CD4-positive, alpha-beta T cell treated with Interleukin-15 for 1 hour (primary cell): Measurements from ENCODE around the gene SLC35A2.
A peak's percentile ranks its signal among the peaks of the same experiment; 100 is the strongest.

Experiments used
- DNase-seq: peaks from one replicate; pipeline ENCODE4 v3.0.0-alpha.2; 2020

Gene SLC35A2

DNA sequence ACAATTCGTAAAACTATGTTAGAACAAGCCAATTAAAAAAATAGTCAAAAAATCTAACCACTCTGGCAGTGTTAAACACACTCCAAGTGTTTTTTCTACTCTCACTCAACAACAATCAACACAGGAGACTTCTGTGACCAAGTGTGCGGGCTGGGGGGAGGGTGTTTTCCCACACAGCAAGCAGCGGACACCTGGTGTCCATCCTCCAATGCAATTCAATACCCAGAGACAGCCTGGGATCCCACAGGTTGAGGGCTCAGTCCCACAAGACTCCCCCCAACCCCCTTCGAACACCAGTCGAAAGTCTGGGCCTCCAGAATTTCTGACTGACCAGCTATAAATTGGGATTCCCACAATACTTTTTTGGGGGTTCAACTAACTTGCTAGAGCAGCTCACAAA is 15.7 kb upstream of the SLC35A2 start:
- DNase-seq = no peak

GRCh38 chrX:48924270-48924669 is 12.8 kb upstream of the SLC35A2 start:
- no peak for DNase-seq

DNA sequence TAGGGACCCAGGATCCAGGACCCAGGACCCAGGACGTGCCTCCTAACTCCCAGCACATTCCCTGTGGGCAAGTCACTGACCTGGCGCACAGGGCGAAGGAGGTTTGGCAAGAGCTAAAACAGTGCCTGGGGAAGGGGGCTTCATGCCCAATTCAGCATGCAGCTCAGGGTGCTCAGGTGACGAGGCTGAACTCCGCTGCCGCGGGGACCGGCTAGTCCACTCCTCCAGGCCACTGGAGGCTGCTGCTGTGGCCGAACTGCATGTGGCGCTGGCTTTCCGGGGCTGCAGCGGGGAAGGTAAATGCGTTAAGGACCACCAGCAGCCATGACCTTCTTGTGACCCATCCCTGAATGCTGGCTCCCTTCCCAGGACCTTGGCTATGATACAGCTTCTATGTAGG is 12.3 kb upstream of the SLC35A2 start:
- DNase-seq = no peak

GRCh38 chrX:48920718-48921104 is 9.3 kb upstream of the SLC35A2 start:
- DNase-seq = no peak

- no peak for DNase-seq
These were observed 8.7 kb upstream of the SLC35A2 start for GRCh38 chrX:48919947-48920717.

- no peak for DNase-seq
These were observed 8.0 kb upstream of the SLC35A2 start for GRCh38 chrX:48919360-48919841.

- peak; percentile 97 for DNase-seq
These were observed 7.3 kb upstream of the SLC35A2 start, which contains the start of gene PIM2 for GRCh38 chrX:48918643-48919340. Gene PIM2, minus strand, starts transcription at chrX:48919024. Its CDS starts 190 bp downstream, at chrX:48918834.

DNA sequence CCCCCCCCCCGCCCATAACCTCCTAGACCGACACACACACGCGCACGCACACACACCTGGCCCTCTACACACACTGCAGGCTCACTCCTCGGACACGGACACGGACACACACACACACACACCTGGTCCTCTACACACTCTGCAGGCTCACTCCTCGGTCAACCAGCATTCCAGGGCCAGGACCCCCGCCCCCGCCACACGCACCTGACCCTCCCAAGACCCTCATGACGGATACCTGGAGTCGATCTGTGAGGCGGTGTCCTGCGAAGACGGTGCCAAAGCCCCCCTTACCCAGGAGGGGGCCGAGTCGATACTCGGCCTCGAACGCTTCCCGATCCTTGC is 6.8 kb upstream of the SLC35A2 start:
- no peak for DNase-seq

- peak; percentile 94 for DNase-seq
These were observed 5.9 kb upstream of the SLC35A2 start for GRCh38 chrX:48917139-48918001.

DNA sequence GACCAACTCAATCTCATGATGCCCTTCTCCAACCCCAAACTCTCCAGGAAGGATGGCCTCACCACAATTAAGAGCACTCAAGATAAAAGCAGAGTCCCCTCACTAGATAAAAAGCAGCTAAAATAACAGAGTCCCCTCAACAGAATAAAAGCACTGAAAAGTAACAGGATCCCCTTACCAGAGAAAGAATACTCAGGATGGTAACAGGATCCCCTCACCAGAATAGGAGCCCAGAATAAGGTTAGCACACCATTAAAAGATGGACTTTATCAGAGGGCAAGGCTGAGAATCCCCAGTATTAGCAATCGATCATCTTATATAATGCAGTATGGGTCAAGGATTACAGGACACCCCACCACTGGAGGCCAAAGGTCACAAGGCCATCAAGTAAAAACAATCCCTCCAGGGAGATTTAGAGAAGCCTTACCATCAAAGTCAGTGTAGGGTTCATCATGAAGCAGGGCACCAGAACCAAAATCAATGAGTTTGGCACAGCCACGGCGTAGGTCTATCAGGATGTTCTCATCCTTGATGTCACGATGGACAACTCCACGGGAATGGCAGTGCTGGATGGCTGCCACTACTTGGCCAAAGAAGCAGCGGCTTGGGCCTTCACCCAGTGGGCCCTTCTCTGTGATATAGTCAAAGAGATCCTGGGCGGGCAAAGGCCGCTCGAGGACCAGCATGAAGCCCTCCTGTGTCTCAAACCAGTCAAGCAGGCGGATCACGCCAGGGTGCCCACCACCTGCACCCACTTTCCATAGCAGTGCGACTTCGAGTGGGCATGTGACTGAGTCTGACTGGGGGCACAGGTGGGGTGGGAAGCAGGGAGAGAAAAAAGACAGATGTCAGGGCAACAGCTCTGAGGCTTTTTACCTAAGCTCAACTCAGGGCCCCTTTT is 3.4 kb upstream of the SLC35A2 start:
- no peak for DNase-seq

GRCh38 chrX:48913605-48914366 is 2.3 kb upstream of the SLC35A2 start:
- no peak for DNase-seq

- no peak for DNase-seq
These were observed 477 bp downstream of the SLC35A2 start for GRCh38 chrX:48910926-48911411.

DNA sequence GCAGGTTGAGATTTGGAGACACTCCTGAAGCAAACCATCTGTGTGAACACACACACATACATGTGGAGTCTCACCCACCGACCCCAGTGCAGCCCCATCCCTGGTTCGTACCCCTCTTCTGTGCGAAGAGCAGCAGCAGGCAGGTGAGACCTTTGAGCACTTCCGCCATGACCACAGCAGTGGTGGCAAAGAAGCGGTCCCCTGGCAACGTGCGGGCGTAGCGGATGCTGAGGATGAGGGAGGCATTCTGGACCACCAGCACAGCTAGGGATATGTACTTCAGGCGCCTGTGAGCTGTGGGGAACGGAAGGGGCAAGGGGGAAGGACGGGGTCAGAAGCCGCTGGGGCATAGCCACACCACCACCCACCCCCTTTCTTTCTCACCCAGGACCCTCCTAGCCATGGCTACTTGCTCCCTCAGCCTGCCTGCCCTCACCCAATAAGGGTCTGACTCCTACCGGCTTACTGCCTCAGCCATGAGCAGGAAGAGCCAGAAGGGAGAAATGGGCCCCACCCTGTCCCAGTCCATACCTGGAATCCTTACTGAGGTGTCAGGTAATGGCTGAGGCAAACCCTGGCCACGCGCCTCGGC is 1.6 kb downstream of the SLC35A2 start:
- DNase-seq = no peak

- DNase-seq = no peak
These were observed 2.8 kb downstream of the SLC35A2 start for GRCh38 chrX:48908600-48908999.

- DNase-seq = no peak
These were observed 6.2 kb downstream of the SLC35A2 start for GRCh38 chrX:48905090-48905790.

- DNase-seq = no peak
These were observed 6.8 kb downstream of the SLC35A2 start for GRCh38 chrX:48904626-48905025.

DNA sequence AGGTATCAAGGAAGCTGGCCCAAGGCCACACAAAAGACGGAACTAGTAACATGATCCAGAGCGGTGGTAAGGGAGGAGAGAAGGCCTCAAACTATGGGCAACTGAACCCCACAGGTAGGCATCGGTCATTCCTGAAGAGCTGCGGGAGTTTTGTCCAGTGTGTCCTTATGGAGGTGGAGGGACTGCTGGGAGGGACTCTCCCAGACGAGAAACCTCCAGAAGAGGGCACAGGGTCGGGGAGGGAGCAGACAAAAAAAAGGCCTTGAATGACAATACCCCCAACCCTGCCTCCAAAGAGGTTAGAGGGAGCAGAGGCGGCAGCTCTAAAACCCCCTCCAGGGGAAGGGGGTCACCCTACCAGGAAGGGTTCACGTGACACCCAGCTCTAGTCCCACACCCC is 7.3 kb downstream of the SLC35A2 start:
- no peak for DNase-seq

DNA sequence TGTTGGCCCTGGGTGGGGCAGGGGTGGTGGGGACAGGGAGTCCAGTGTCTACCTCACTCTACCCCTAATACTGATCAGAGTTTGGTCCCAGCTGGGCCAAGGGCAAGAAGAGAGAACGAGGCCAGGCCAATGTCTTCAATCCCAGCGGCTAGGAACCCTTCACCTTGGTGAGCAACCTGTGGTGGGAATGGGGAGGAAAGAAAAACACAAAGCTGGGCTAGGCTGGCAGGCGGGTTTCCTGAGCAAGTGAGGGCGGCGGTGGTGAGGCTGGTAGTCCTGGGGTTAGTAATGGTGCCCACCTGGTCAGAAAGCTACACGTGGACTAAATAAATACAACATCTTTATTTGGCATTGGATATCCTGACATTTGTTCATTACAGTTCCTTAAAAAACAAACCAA is 8.2 kb downstream of the SLC35A2 start:
- DNase-seq = no peak

DNA sequence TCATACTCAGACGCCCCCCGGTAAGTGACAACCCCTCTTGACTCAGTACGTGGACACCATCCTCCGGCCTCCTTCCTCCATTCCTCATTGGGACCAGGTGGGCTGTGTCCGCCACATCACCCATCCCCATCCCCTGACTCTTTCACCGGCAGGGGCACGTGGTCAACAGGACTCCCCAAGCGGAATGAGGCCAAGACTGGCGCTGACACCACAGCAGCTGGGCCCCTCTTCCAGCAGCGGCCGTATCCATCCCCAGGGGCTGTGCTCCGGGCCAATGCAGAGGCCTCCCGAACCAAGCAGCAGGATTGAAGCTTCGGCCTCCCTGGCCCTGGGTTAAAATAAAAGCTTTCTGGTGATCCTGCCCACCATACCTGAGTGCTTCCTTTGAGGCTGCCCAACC is 8.7 kb downstream of the SLC35A2 start:
- DNase-seq = no peak

GRCh38 chrX:48902135-48902534 is 9.3 kb downstream of the SLC35A2 start:
- no peak for DNase-seq
